GM20431 (cell line): ENCODE results near the gene POLQ.
"Not testable (repeated sequence)": the region's sequence is repeated elsewhere in the genome, so short reads cannot be mapped to it uniquely, and the experiment has no call there.

Experiments
- in situ Hi-C: fragments of 300-500 bp; cut with MseI, MboI; formaldehyde crosslinking; loops from one replicate; pipeline ENCODE4 v1.15.0; 2020; ENCODE audit warnings: low sequenced_read_pairs; ENCODE audit not compliant: unreplicated experiment

Gene POLQ

GRCh38 chr3:121545574-121546455, at the start of gene POLQ:
Gene POLQ (minus strand): TSS chr3:121545988. CDS start chr3:121545877, 111 bp downstream.
- in situ Hi-C loops: loop anchor here (25.0 kb wide), 1 partner anchor 716 kb away; no protein-coding TSS in a partner anchor

- in situ Hi-C loops: no loop called here
Observed at GRCh38 chr3:121594850-121595249, 49.1 kb upstream of the POLQ start.

GRCh38 chr3:121593806-121594205, 48.0 kb upstream of the POLQ start:
- in situ Hi-C loops: not testable (repeated sequence)

- in situ Hi-C loops: no loop called here
Observed at GRCh38 chr3:121592856-121593702, 47.3 kb upstream of the POLQ start, which contains the start of gene FBXO40. Gene FBXO40 (plus strand): TSS chr3:121593379. CDS start chr3:121620576, 27,197 bp downstream.

- in situ Hi-C loops: no loop called here
Observed at GRCh38 chr3:121584418-121584817, 38.6 kb upstream of the POLQ start.

GRCh38 chr3:121581691-121582090, 35.9 kb upstream of the POLQ start:
- in situ Hi-C loops: no loop called here

GRCh38 chr3:121574449-121574848, 28.7 kb upstream of the POLQ start:
- in situ Hi-C loops: no loop called here

GRCh38 chr3:121567649-121568048, 21.9 kb upstream of the POLQ start, which contains the start of gene ARGFX:
Gene ARGFX (plus strand): TSS chr3:121567949. CDS start chr3:121570714, 2,765 bp downstream.
- in situ Hi-C loops: no loop called here

- in situ Hi-C loops: no loop called here
Observed at GRCh38 chr3:121566773-121567172, 21.0 kb upstream of the POLQ start.

- in situ Hi-C loops: no loop called here
Observed at GRCh38 chr3:121562148-121562547, 16.4 kb upstream of the POLQ start.

GRCh38 chr3:121557426-121557934, 11.7 kb upstream of the POLQ start:
- in situ Hi-C loops: no loop called here

- in situ Hi-C loops: no loop called here
Observed at GRCh38 chr3:121552797-121553196, 7.0 kb upstream of the POLQ start.

GRCh38 chr3:121552379-121552778, 6.6 kb upstream of the POLQ start:
- in situ Hi-C loops: no loop called here

- in situ Hi-C loops: loop anchor here (25.0 kb wide), 1 partner anchor 717 kb away; no protein-coding TSS in a partner anchor
Observed at GRCh38 chr3:121545049-121545573, 677 bp downstream of the POLQ start.

- in situ Hi-C loops: loop anchor here (25.0 kb wide), 1 partner anchor 719 kb away; no protein-coding TSS in a partner anchor
Observed at GRCh38 chr3:121542924-121543323, 2.9 kb downstream of the POLQ start.

- in situ Hi-C loops: loop anchor here (25.0 kb wide), 1 partner anchor 731 kb away; no protein-coding TSS in a partner anchor
Observed at GRCh38 chr3:121531269-121531668, 14.5 kb downstream of the POLQ start.

GRCh38 chr3:121529308-121529707, 16.5 kb downstream of the POLQ start:
- in situ Hi-C loops: loop anchor here (25.0 kb wide), 1 partner anchor 733 kb away; no protein-coding TSS in a partner anchor

GRCh38 chr3:121520510-121520909, 25.3 kb downstream of the POLQ start:
- in situ Hi-C loops: no loop called here

- in situ Hi-C loops: no loop called here
Observed at GRCh38 chr3:121517953-121518655, 27.7 kb downstream of the POLQ start.
